CD4-positive, alpha-beta T cell (primary cell): ENCODE measurements around the gene HBEGF. TPM values are rescaled to one million over a fixed set of nuclear protein-coding genes. Genes with fewer than 3 reads are reported as not detected.

Experiments
- ATAC-seq: fragments of 200-7000 bp; cut with Tn5 transposase; one replicate; pipeline ENCODE4 v1.10.0; 2022; ENCODE audit warnings: mild to moderate bottlenecking; ENCODE audit not compliant: poor library complexity
- CTCF ChIA-PET: fragments of 350-600 bp; sonication (Branson Sonifier 250); formaldehyde crosslinking; loops from one replicate; lab custom pipeline; 2021; ENCODE audit warnings: antibody characterized with exemption, inconsistent platforms; lab: Charles Lee
- POLR2A ChIA-PET: fragments of 350-600 bp; sonication (Branson Sonifier 250); formaldehyde crosslinking; loops from one replicate; lab custom pipeline; 2021; ENCODE audit warnings: antibody characterized with exemption, inconsistent platforms; lab: Charles Lee
- DNase-seq, 14 experiments: peaks; one replicate each; pipeline ENCODE4 v3.0.0-alpha.2; 2013 to 2020; ENCODE audit warnings: mixed read lengths in 2 of 14
- H3K27ac ChIP-seq, 2 donors: one replicate each; pipeline versions ENCODE4 v1.5.1 to v1.7.0; 2013; ENCODE audit warnings: low read length in 2 of 2, low read depth in 1 of 2, mild to moderate bottlenecking in 1 of 2
- H3K27me3 ChIP-seq, 2 experiments: 1 replicate in 1 of 2; 2 replicates in 1 of 2; pipeline versions ENCODE4 v1.6.1 to v1.7.0; 2013; ENCODE audit warnings: low read length in 2 of 2, control low read depth in 1 of 2, mild to moderate bottlenecking in 1 of 2, moderate library complexity in 1 of 2; ENCODE audit not compliant: insufficient read depth in 2 of 2, control insufficient read depth in 1 of 2
- H3K36me3 ChIP-seq: one replicate; pipeline ENCODE4 v1.6.1; 2013; ENCODE audit warnings: low read length, control low read depth; ENCODE audit not compliant: insufficient read depth
- H3K4me1 ChIP-seq: one replicate; pipeline ENCODE4 v1.6.1; 2013; ENCODE audit warnings: low read length, control low read depth; ENCODE audit not compliant: insufficient read depth
- H3K4me3 ChIP-seq: one replicate; pipeline ENCODE4 v1.5.1; 2013; ENCODE audit warnings: mild to moderate bottlenecking, low read length, moderate library complexity
- H3K9me3 ChIP-seq, 2 experiments: 1 replicate in 1 of 2; 2 replicates in 1 of 2; pipeline versions ENCODE4 v1.6.1 to v1.7.0; 2013; ENCODE audit warnings: low read length in 2 of 2, mild to moderate bottlenecking in 2 of 2, control low read depth in 1 of 2, moderate library complexity in 1 of 2; ENCODE audit not compliant: control insufficient read depth in 1 of 2, insufficient read depth in 1 of 2
- H3K27ac Mint-ChIP-seq: one replicate; pipeline ENCODE4 v1.8.0; 2020; ENCODE audit warnings: mixed read lengths
- H3K27me3 Mint-ChIP-seq: one replicate; pipeline ENCODE4 v1.8.0; 2021; ENCODE audit warnings: mixed read lengths
- H3K36me3 Mint-ChIP-seq: one replicate; pipeline ENCODE4 v1.8.0; 2021; ENCODE audit warnings: low read depth, mixed read lengths
- H3K4me1 Mint-ChIP-seq: one replicate; pipeline ENCODE4 v1.8.0; 2021; ENCODE audit warnings: low read depth, mixed read lengths
- H3K4me3 Mint-ChIP-seq: one replicate; pipeline ENCODE4 v1.8.0; 2020; ENCODE audit warnings: mild to moderate bottlenecking, mixed read lengths
- H3K9me3 Mint-ChIP-seq: one replicate; pipeline ENCODE4 v1.8.0; 2020; ENCODE audit warnings: mixed read lengths
- intact Hi-C, 2 experiments: fragments of 100-400 bp; cut with DNase I in 1 of 2; cut with micrococcal nuclease in 1 of 2; formaldehyde crosslinking; loops; one replicate each; pipeline versions ENCODE4 v1.15.1 to v1.9.0; 2023 to 2025; cut with DNase I, micrococcal nuclease
- total RNA-seq, 174 experiments: library from RNA in 2 of 174; stranded (reverse) in 2 of 174; gene quantifications; one replicate each; pipeline ENCODE4 v1.2.3 and lab custom pipeline; 2021 to 2026
- TF ChIP-seq, protein P1 (sequence below): fragments of 200-600 bp; IDR thresholded peaks from one replicate; pipeline ENCODE4 v1.8.0; 2022; ENCODE audit warnings: antibody characterized with exemption, mild to moderate bottlenecking

The HBEGF gene
- total RNA-seq, 2 experiments from 2014 or later, result 3.6 to 4.2 TPM

DNA sequence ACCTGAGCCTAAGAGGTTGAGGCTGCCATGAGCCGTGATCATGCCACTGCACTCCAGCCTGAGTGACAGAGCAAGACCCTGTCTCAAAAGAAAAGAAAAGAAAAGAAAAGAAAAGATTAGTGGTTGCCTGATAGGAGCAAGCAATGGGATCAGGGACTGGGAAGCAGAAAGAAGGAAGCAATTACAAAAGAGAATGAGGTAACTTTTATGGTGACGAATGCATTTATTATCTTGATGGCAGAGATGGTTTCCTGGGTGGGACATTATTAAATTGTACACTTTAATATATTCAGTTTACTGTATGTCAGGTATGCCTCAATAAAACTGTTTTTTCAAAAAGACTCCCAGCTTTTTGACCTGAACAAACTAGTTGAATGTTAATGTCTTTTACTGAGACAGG, 36.0 kb downstream of the HBEGF start:
- intact Hi-C loops, result no loop called here
- Histone ChIP-seq H3K27me3 (no peaks in the 10 kb centered on the region), H3K36me3 (no peaks in the 10 kb centered on the region), H3K4me1 (no peaks in the 10 kb centered on the region), H3K9me3 (no peaks in the 10 kb centered on the region), H3K4me3 (no peak overlapping the region), H3K27ac (no peak overlapping the region)
- POLR2A ChIA-PET, result no interaction called here
- no peak overlapping the region for H3K4me3 Mint-ChIP-seq
- no peak overlapping the region for H3K27ac Mint-ChIP-seq
- CTCF ChIA-PET, result no interaction called here
- no peaks in the 10 kb centered on the region for H3K27me3 Mint-ChIP-seq
- no peaks in the 10 kb centered on the region for H3K4me1 Mint-ChIP-seq
- DNase-seq (no peak), ATAC-seq (no peak)
- TF ChIP-seq, protein P1, sequence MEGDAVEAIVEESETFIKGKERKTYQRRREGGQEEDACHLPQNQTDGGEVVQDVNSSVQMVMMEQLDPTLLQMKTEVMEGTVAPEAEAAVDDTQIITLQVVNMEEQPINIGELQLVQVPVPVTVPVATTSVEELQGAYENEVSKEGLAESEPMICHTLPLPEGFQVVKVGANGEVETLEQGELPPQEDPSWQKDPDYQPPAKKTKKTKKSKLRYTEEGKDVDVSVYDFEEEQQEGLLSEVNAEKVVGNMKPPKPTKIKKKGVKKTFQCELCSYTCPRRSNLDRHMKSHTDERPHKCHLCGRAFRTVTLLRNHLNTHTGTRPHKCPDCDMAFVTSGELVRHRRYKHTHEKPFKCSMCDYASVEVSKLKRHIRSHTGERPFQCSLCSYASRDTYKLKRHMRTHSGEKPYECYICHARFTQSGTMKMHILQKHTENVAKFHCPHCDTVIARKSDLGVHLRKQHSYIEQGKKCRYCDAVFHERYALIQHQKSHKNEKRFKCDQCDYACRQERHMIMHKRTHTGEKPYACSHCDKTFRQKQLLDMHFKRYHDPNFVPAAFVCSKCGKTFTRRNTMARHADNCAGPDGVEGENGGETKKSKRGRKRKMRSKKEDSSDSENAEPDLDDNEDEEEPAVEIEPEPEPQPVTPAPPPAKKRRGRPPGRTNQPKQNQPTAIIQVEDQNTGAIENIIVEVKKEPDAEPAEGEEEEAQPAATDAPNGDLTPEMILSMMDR, result no peak
- H3K36me3 Mint-ChIP-seq, result no peaks in the 10 kb centered on the region
- no peaks in the 10 kb centered on the region for H3K9me3 Mint-ChIP-seq

DNA sequence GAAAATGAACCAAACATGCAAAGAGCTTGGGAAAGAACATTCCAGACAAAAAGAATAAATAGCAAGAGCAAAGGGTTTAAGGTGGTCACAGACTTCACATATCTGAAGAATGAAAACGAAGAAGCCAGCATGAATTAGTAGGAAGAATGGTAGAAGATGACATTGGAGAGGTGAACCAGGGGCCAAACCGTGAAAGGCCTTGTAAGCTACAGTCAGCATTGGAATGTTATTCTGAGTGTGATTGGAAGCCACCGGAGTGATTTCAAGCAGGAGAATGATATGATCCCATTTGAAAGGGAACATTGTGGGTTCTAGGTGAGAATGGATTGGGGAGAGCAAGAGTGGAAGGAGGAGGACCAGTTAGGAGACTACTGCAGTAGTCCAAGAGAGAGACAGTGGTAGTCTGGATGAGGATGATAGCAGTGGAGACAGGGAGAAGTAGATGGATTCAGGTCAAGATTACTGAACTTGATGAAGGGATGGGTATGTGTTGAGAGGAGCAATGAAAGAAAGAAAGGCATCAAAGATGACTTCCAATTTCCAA, 36.6 kb downstream of the HBEGF start:
- H3K27me3 ChIP-seq, result no peaks in the 10 kb centered on the region
- ChIA-PET CTCF (no interaction called here), POLR2A (no interaction called here)
- no peak overlapping the region for H3K4me3 Mint-ChIP-seq
- H3K27ac ChIP-seq, result no peak overlapping the region
- no peak for DNase-seq
- no peaks in the 10 kb centered on the region for H3K27me3 Mint-ChIP-seq
- H3K4me1 ChIP-seq, result no peaks in the 10 kb centered on the region
- H3K4me3 ChIP-seq, result no peak overlapping the region
- intact Hi-C loops, result loop anchor here in 1 of 2 experiments (10.0 kb wide), 2 partner anchors 205 to 1735 kb away; partner anchors contain the start of gene HSPA9
- no peaks in the 10 kb centered on the region for H3K36me3 Mint-ChIP-seq
- H3K36me3 ChIP-seq, result no peaks in the 10 kb centered on the region
- H3K9me3 Mint-ChIP-seq, result no peaks in the 10 kb centered on the region
- no peak for ATAC-seq
- no peak overlapping the region for H3K27ac Mint-ChIP-seq
- TF ChIP-seq, protein P1, result no peak
- no peaks in the 10 kb centered on the region for H3K4me1 Mint-ChIP-seq
- no peaks in the 10 kb centered on the region for H3K9me3 ChIP-seq

DNA sequence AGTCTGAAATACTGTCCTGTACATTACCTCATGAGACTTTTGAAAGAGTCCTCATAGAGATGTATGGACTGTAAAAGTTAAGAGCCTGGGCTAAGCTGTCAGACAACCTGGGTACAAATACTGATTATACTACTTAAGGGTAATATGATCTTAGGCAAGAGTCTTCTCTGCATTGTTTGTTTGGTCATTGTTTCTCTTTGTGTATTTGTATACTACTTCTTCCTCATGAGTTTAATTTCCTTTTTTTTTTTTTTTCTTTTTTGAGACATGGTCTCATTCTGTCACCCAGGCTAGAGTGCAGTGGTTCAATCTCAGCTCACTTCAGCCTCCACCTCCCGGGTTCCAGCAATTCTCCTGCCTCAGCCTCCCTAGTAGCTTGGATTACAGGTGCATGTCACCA, 40.9 kb downstream of the HBEGF start:
- Mint-ChIP-seq H3K27me3 (no peaks in the 10 kb centered on the region), H3K36me3 (peaks cover 10% of the 10 kb centered on the region), H3K27ac (no peak overlapping the region), H3K4me3 (no peak overlapping the region), H3K9me3 (no peaks in the 10 kb centered on the region), H3K4me1 (peaks cover 21% of the 10 kb centered on the region)
- CTCF ChIA-PET, result interaction anchor here (0.6 to 1.8 kb wide), 3 partner anchors 61 to 446 kb away, joined by 3 to 7 read pairs (median 3); no protein-coding TSS in a partner anchor
- POLR2A ChIA-PET, result no interaction called here
- no peak overlapping the region for H3K4me3 ChIP-seq
- no peaks in the 10 kb centered on the region for H3K27me3 ChIP-seq
- ATAC-seq (no peak), DNase-seq (no peak)
- TF ChIP-seq, protein P1, result no peak
- no peak overlapping the region for H3K27ac ChIP-seq
- intact Hi-C loops, result loop anchor here in 1 of 2 experiments (10.0 kb wide), 2 partner anchors 201 to 1731 kb away; partner anchors contain the start of gene HSPA9
- H3K36me3 ChIP-seq, result no peaks in the 10 kb centered on the region
- H3K9me3 ChIP-seq, result no peaks in the 10 kb centered on the region
- H3K4me1 ChIP-seq, result peaks cover 14% of the 10 kb centered on the region
